A673 (cell line): ENCODE results near the gene PPP2R5C.

Experiments
- CTCF ChIP-seq: fragments of 300-800, 200-600 bp; sonication (generic); conservative IDR thresholded peaks from 2 replicates; pipeline ENCODE4 v1.5.1; 2017; ENCODE audit warnings: low read depth, mild to moderate bottlenecking, antibody characterized with exemption, low read length, moderate library complexity, mixed read lengths
- EZH2 ChIP-seq: fragments of 200-600 bp; sonication (generic); IDR thresholded peaks from 2 replicates; pipeline ENCODE4 v1.6.1; 2017; ENCODE audit warnings: borderline replicate concordance, low read depth, mild to moderate bottlenecking, mixed read lengths, antibody characterized with exemption, low read length; ENCODE audit not compliant: poor library complexity, severe bottlenecking

DNA sequence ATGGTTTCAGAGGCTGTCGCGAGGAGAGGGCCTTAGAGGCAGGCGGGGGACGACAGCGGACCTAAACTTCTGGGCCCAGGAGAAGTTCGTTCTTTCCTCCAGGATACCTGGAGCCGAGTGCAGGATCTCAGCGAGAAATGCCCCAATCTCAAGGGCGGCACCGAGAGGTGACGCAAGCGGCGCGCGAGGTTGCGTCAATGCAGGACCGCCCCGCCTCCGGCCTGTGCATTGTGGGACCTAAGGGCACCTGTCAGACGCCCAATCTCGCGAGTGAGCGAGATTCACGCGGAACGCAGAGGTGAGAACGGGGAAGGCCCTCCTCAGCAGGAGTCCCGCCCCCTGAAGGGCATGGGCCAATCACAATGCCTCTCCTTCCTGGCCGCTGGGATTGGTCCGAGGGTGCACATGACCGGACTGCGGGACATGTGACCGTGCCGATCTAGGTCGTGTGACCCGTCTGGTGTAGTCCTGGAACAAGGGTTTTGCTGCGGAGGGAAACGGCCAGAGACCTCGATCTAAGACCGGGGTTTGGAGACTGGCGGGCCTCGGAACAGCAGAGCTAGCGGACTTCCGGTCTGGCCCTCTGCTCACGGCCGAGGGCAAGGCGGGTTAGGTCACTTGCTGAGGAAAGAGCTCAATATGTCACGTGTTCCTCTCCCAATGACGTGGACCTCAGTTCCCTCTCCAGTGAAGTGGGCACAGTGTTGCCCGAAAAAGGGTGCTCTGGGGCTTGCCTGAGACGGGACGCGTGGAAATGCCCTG lies 186.6 kb downstream of the PPP2R5C start:
- no peak for TF ChIP-seq CTCF
- no peak for TF ChIP-seq EZH2
